Measurements from ENCODE around the gene PIGV.

Gene PIGV

GRCh38 chr1:26811057-26811456 lies 23.3 kb downstream of the PIGV start:
- H3K4me3 ChIP-seq (ENCODE audit: low read length) = no peak overlapping the region
- TF ChIP-seq CTCF (conservative IDR thresholded peaks at IDR 0.05; ENCODE audit: low read length) = no peak
- no peak for DNase-seq (ENCODE audit: low read depth)

GRCh38 chr1:26811708-26812107 lies 24.0 kb downstream of the PIGV start:
- no peak overlapping the region for H3K4me3 ChIP-seq (ENCODE audit: low read length)
- DNase-seq (ENCODE audit: low read depth) = no peak
- no peak for TF ChIP-seq CTCF (conservative IDR thresholded peaks at IDR 0.05; ENCODE audit: low read length)

- no peak for DNase-seq (ENCODE audit: low read depth)
- no peak for TF ChIP-seq CTCF (conservative IDR thresholded peaks at IDR 0.05; ENCODE audit: low read length)
- no peak overlapping the region for H3K4me3 ChIP-seq (ENCODE audit: low read length)
Measured at GRCh38 chr1:26814377-26814776, 26.6 kb downstream of the PIGV start.

GRCh38 chr1:26814893-26815292 lies 27.1 kb downstream of the PIGV start:
- no peak for DNase-seq (ENCODE audit: low read depth)
- no peak overlapping the region for H3K4me3 ChIP-seq (ENCODE audit: low read length)
- no peak for TF ChIP-seq CTCF (conservative IDR thresholded peaks at IDR 0.05; ENCODE audit: low read length)

- no peak for DNase-seq (ENCODE audit: low read depth)
- H3K4me3 ChIP-seq (ENCODE audit: low read length) = no peak overlapping the region
- TF ChIP-seq CTCF (conservative IDR thresholded peaks at IDR 0.05; ENCODE audit: low read length) = no peak; the same call in 1 of the 2 replicates
Measured at GRCh38 chr1:26820784-26821269, 33.1 kb downstream of the PIGV start.

- no peak for TF ChIP-seq CTCF (conservative IDR thresholded peaks at IDR 0.05; ENCODE audit: low read length)
- H3K4me3 ChIP-seq (ENCODE audit: low read length) = no peak overlapping the region
- no peak for DNase-seq (ENCODE audit: low read depth)
Measured at GRCh38 chr1:26822737-26823395, 35.1 kb downstream of the PIGV start.

GRCh38 chr1:26824731-26825130 lies 37.0 kb downstream of the PIGV start:
- no peak for TF ChIP-seq CTCF (conservative IDR thresholded peaks at IDR 0.05; ENCODE audit: low read length)
- no peak for DNase-seq (ENCODE audit: low read depth)
- no peak overlapping the region for H3K4me3 ChIP-seq (ENCODE audit: low read length)
